Vagina (tissue), 2 donors: ENCODE results near the gene COX7A2. TPM values are rescaled to one million over a fixed set of nuclear protein-coding genes. Genes with fewer than 3 reads are reported as not detected.

Source experiments
- DNase-seq, 2 donors: peaks; one replicate each; pipeline ENCODE4 v3.0.0-alpha.2; 2017; ENCODE audit errors: extremely low spot score in 2 of 2
- H3K27ac ChIP-seq: fragments of 200-600 bp; sonication (generic); one replicate; pipeline ENCODE4 v1.5.1; 2019
- H3K27me3 ChIP-seq: fragments of 200-600 bp; sonication (generic); one replicate; pipeline ENCODE4 v1.5.1; 2019
- H3K36me3 ChIP-seq, 2 donors: fragments of 200-600 bp; sonication (generic); one replicate each; pipeline ENCODE4 v1.5.1; 2017 to 2019
- H3K4me1 ChIP-seq: fragments of 200-600 bp; sonication (generic); one replicate; pipeline ENCODE4 v1.5.1; 2019
- H3K4me3 ChIP-seq, 2 donors: fragments of 200-600 bp; sonication (generic); 1 replicate in 1 of 2; 2 replicates in 1 of 2; pipeline ENCODE4 v1.5.1; 2016 to 2019
- H3K9me3 ChIP-seq: fragments of 200-600 bp; sonication (generic); one replicate; pipeline ENCODE4 v1.5.1; 2019
- POLR2A ChIP-seq, 2 donors: fragments of 450-650 bp; IDR thresholded peaks; one replicate each; pipeline ENCODE4 v1.6.1; 2017; ENCODE audit warnings: antibody characterized with exemption in 2 of 2, mild to moderate bottlenecking in 2 of 2, moderate library complexity in 2 of 2
- POLR2AphosphoS5 ChIP-seq, 2 donors: sonication (generic); formaldehyde crosslinking; IDR thresholded peaks; one replicate each; pipeline ENCODE4 v1.9.0; 2017; ENCODE audit warnings: antibody characterized with exemption in 2 of 2, mild to moderate bottlenecking in 2 of 2, low read depth in 1 of 2; ENCODE audit not compliant: insufficient read depth in 1 of 2
- intact Hi-C: fragments of 100-400 bp; cut with DNase I; formaldehyde crosslinking; loops from one replicate; pipeline ENCODE4 v1.15.1; 2023
- total RNA-seq: library from RNA; depleted of rRNA; stranded (reverse); fragments of >200 nt; gene quantifications from one replicate; pipeline ENCODE4 v1.2.3, GENCODE V29; 2016
- TF ChIP-seq, protein P1 (sequence below), 3 experiments: fragments of 450-650 bp in 2 of 3; fragments of 200-600 bp in 1 of 3; sonication (generic) in 1 of 3; IDR thresholded peaks; one replicate each; pipeline ENCODE4 v1.5.1; 2017 to 2019; ENCODE audit warnings: antibody characterized with exemption in 3 of 3, mild to moderate bottlenecking in 2 of 3, moderate library complexity in 2 of 3

COX7A2 gene
- total RNA-seq, 1 donor from 2014 or later: 286 TPM

DNA sequence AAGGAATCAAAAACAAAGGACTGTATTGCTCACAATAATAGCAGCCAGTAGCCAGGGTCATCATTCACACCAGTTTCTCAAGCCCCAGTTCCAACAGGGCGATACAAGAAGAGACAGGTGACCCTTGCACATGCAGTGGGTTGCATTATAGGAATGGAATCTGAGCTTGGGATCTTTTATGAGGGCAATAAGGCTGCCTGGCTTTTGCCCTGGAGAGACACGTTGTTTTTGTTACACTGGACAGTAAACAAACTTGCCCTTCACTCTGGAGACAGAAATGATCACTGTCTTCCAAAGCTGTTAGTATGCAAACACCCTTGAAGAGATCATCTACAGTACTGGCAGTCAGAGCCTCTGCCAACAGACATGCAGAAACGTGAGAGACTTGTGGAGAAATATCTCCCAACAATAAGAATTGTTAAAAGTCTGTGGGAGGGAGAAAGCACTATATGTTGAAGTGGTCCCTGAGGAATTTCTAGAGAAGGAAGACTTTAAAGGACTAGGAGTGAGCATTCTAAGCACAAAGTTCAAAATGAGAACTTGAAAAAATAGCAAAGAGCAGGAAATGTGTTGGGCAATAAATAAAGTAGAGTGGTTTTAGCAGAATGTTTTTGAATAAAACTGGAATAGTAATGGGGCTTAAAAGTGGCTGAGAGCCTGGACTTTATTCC is 31.5 kb downstream of the COX7A2 start:
- Histone ChIP-seq H3K27me3 (no peaks in the 10 kb centered on the region), H3K36me3 (no peaks in the 10 kb centered on the region), H3K27ac (no peak overlapping the region), H3K9me3 (no peaks in the 10 kb centered on the region), H3K4me3 (no peak overlapping the region), H3K4me1 (peaks cover 21% of the 10 kb centered on the region)
- intact Hi-C loops: no loop called here
- no peak for TF ChIP-seq POLR2A (IDR thresholded peaks at IDR 0.05)
- TF ChIP-seq POLR2AphosphoS5 (IDR thresholded peaks at IDR 0.05; ENCODE audit: insufficient read depth in 1 of 2, low read depth in 1 of 2): no peak
- TF ChIP-seq, protein P1, sequence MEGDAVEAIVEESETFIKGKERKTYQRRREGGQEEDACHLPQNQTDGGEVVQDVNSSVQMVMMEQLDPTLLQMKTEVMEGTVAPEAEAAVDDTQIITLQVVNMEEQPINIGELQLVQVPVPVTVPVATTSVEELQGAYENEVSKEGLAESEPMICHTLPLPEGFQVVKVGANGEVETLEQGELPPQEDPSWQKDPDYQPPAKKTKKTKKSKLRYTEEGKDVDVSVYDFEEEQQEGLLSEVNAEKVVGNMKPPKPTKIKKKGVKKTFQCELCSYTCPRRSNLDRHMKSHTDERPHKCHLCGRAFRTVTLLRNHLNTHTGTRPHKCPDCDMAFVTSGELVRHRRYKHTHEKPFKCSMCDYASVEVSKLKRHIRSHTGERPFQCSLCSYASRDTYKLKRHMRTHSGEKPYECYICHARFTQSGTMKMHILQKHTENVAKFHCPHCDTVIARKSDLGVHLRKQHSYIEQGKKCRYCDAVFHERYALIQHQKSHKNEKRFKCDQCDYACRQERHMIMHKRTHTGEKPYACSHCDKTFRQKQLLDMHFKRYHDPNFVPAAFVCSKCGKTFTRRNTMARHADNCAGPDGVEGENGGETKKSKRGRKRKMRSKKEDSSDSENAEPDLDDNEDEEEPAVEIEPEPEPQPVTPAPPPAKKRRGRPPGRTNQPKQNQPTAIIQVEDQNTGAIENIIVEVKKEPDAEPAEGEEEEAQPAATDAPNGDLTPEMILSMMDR (IDR thresholded peaks at IDR 0.05): no peak
- DNase-seq: no peak

DNA sequence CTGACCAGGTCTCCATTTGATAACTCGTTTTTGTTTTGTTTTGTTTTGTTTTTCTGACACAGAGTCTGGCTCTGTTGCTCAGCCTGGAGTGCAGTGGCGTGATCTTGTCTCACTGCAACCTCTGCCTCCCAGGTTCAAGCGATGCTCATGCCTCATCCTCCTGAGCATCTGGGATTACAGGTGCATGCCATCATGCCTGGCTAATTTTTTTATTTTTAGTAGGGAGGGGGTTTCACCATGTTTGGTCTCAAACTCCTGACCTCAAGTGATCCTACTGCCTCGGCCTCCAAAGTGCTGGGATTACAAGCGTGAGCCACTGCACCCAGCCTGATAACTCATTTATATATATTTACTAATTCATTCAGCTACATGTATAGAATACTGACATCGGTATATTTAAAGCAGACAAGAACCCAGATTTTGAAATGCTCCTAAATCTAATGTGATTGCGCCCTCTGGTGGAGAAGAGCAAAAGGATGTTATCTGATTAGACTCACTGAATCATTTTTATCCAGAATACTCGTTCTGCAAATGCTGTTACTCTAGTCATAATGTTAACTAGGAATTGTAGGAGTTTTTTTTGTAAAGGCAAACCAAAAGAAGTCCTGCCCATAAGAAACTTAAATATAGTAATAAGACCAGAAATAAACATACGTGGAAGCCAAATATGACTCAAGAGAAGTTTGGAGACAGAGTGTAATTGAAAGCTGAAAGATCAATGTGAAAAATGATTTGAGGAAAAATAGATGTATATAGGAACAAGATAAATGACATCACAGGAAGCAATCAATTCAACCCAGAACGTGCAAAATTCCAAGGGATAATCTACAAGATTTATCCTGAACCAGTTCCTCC is 32.5 kb downstream of the COX7A2 start:
- DNase-seq: no peak
- H3K9me3 ChIP-seq: no peaks in the 10 kb centered on the region
- H3K4me1 ChIP-seq: peaks cover 30% of the 10 kb centered on the region
- no peak overlapping the region for H3K27ac ChIP-seq
- no peak overlapping the region for H3K4me3 ChIP-seq
- H3K27me3 ChIP-seq: no peaks in the 10 kb centered on the region
- H3K36me3 ChIP-seq: no peaks in the 10 kb centered on the region
- intact Hi-C loops: no loop called here
- TF ChIP-seq POLR2A (IDR thresholded peaks at IDR 0.05) (peak in 1 of 2 donors; percentile 1), POLR2AphosphoS5 (IDR thresholded peaks at IDR 0.05; ENCODE audit: insufficient read depth in 1 of 2, low read depth in 1 of 2) (no peak)
- TF ChIP-seq, protein P1 (IDR thresholded peaks at IDR 0.05): peak; percentile 61 to 67 (median 67)

DNA sequence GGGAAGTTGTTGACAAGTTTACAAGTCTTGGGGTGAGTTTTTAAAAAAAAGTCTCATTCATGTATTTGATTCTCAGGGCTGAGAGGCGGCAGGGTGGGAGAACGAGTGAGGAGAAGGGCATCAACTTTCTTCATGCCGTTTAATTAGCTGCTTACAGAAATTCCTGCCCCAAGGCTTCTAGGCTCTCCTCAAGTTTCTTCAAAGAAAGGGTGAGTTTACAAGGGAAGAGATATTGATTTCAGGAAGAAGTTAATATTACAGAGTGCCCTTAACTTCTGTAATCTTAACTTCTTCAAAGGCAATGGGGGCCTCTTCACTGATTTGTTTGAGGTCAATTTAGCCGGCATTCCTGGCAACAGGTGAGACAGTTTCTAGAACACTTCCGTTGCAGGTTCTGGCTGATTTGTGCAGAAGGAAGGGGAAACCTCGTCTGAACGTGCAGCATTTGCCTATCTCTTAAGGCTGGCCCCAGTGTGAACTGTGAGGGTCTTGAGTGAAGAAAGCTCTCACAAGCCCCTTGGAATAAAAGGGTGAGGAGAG is 34.3 kb downstream of the COX7A2 start:
- H3K9me3 ChIP-seq: no peaks in the 10 kb centered on the region
- intact Hi-C loops: loop anchor here (5.0 to 10.0 kb wide), 4 partner anchors 112 to 1464 kb away; no protein-coding TSS in a partner anchor
- peaks cover 45% of the 10 kb centered on the region for H3K4me1 ChIP-seq

DNA sequence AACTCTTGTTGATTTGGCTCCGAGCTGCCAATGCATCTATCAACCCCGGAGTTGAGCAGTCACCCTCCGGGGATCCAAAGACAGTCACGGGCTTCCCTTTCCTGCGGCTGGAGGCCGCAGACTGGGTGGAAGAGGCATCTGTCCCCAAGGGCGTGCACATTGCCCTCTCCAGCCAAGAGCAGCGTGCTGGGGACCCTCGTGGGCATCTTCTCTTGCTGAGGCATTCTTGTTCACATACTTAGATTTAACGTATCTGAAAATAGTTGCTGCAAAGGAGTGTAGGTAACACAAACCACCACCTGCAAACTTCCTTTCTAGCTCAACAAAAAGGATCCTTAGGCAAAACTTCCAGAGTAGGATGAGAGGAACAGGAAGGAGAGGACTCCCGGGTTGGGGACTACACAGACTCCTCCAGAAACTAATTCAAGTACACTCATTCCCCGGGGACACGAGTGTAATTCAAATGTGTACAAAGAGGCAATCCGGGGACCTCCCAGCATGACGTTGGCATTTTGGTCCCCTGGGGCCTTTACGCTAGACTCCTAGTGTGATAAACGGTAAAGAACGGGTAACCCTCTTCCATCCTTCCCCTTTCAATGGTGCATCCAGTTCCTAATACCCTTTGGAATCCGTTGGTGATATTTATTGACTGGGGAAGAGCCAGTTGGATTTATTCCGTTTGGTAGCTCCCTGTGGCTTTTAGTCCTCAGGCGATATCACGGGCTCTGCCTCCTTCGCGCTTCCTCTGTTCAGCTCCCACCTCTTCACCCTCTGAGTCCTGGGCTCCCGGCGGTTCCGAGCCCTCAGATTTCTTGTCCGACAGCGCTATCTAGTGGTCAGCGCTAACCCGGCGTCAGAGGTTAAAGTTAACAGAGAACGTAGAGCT is 35.1 kb downstream of the COX7A2 start:
- H3K36me3 ChIP-seq: no peaks in the 10 kb centered on the region
- peak overlapping the region; percentile 67 for H3K27ac ChIP-seq
- no peak for DNase-seq
- H3K9me3 ChIP-seq: no peaks in the 10 kb centered on the region
- peaks cover 45% of the 10 kb centered on the region for H3K4me1 ChIP-seq
- no peaks in the 10 kb centered on the region for H3K27me3 ChIP-seq
- TF ChIP-seq POLR2A (IDR thresholded peaks at IDR 0.05): no peak
- TF ChIP-seq, protein P1 (IDR thresholded peaks at IDR 0.05): peak; percentile 85 to 88 (median 87)
- intact Hi-C loops: loop anchor here (5.0 to 10.0 kb wide), 4 partner anchors 111 to 1464 kb away; no protein-coding TSS in a partner anchor
- H3K4me3 ChIP-seq: peak overlapping the region; percentile 12 to 17

More for the DNA sequence above, 34.3 kb downstream of the COX7A2 start:
- DNase-seq: no peak
- TF ChIP-seq, protein P1 (IDR thresholded peaks at IDR 0.05): no peak
- no peak for TF ChIP-seq POLR2AphosphoS5 (IDR thresholded peaks at IDR 0.05; ENCODE audit: insufficient read depth in 1 of 2, low read depth in 1 of 2)
- no peak for TF ChIP-seq POLR2A (IDR thresholded peaks at IDR 0.05)
- Histone ChIP-seq H3K36me3 (no peaks in the 10 kb centered on the region), H3K27ac (peak overlapping the region; percentile 67), H3K4me3 (no peak overlapping the region), H3K27me3 (no peaks in the 10 kb centered on the region)
